Measurements from ENCODE around the gene LRRC19.

- TF ChIP-seq CTCF (conservative IDR thresholded peaks at IDR 0.05; ENCODE audit: low read depth, low read length), result no peak
- no peak for TF ChIP-seq EZH2 (IDR thresholded peaks at IDR 0.05; ENCODE audit: borderline replicate concordance, low read depth, low read length, poor library complexity, severe bottlenecking)
Observed at GRCh38 chr9:27053369-27054022, 48.0 kb upstream of the LRRC19 start.
